ENCODE data around the gene ADAMTS15.

Gene ADAMTS15

GRCh38 chr11:130416906-130417305 lies 31.5 kb upstream of the ADAMTS15 start:
- H3K36me3 ChIP-seq (ENCODE audit: low read depth), result no peaks in the 10 kb centered on the region
- DNase-seq (ENCODE audit: low spot score), result no peak
- no peak for ATAC-seq (ENCODE audit: low read depth)
- no peaks in the 10 kb centered on the region for H3K9me3 ChIP-seq (ENCODE audit: severe bottlenecking)
- peaks cover 7% of the 10 kb centered on the region for H3K4me1 ChIP-seq (ENCODE audit: insufficient read depth, poor library complexity, severe bottlenecking)
- TF ChIP-seq CTCF (IDR thresholded peaks at IDR 0.05; ENCODE audit: poor library complexity, severe bottlenecking), result no peak
- H3K27me3 ChIP-seq (ENCODE audit: insufficient read depth, poor library complexity, severe bottlenecking), result no peaks in the 10 kb centered on the region
- no peak overlapping the region for H3K27ac ChIP-seq (ENCODE audit: poor library complexity, severe bottlenecking)
- H3K4me3 ChIP-seq (ENCODE audit: severe bottlenecking), result no peak overlapping the region

- Histone ChIP-seq H3K27me3 (ENCODE audit: insufficient read depth, poor library complexity, severe bottlenecking) (no peaks in the 10 kb centered on the region), H3K9me3 (ENCODE audit: severe bottlenecking) (no peaks in the 10 kb centered on the region), H3K27ac (ENCODE audit: poor library complexity, severe bottlenecking) (no peak overlapping the region), H3K4me1 (ENCODE audit: insufficient read depth, poor library complexity, severe bottlenecking) (peaks cover 4% of the 10 kb centered on the region), H3K36me3 (ENCODE audit: low read depth) (no peaks in the 10 kb centered on the region), H3K4me3 (ENCODE audit: severe bottlenecking) (no peak overlapping the region)
- no peak for TF ChIP-seq CTCF (IDR thresholded peaks at IDR 0.05; ENCODE audit: poor library complexity, severe bottlenecking)
- DNase-seq (ENCODE audit: low spot score), result no peak
- ATAC-seq (ENCODE audit: low read depth), result no peak
Observed at GRCh38 chr11:130418210-130418609, 30.2 kb upstream of the ADAMTS15 start.

GRCh38 chr11:130418756-130419155 lies 29.7 kb upstream of the ADAMTS15 start:
- H3K36me3 ChIP-seq (ENCODE audit: low read depth), result no peaks in the 10 kb centered on the region
- no peak for ATAC-seq (ENCODE audit: low read depth)
- H3K4me3 ChIP-seq (ENCODE audit: severe bottlenecking), result no peak overlapping the region
- no peak overlapping the region for H3K27ac ChIP-seq (ENCODE audit: poor library complexity, severe bottlenecking)
- H3K4me1 ChIP-seq (ENCODE audit: insufficient read depth, poor library complexity, severe bottlenecking), result peaks cover 1% of the 10 kb centered on the region
- no peak for DNase-seq (ENCODE audit: low spot score)
- H3K9me3 ChIP-seq (ENCODE audit: severe bottlenecking), result no peaks in the 10 kb centered on the region
- peaks cover 3% of the 10 kb centered on the region for H3K27me3 ChIP-seq (ENCODE audit: insufficient read depth, poor library complexity, severe bottlenecking)
- TF ChIP-seq CTCF (IDR thresholded peaks at IDR 0.05; ENCODE audit: poor library complexity, severe bottlenecking), result no peak

- Histone ChIP-seq H3K4me3 (ENCODE audit: severe bottlenecking) (no peak overlapping the region), H3K27ac (ENCODE audit: poor library complexity, severe bottlenecking) (no peak overlapping the region), H3K36me3 (ENCODE audit: low read depth) (no peaks in the 10 kb centered on the region), H3K9me3 (ENCODE audit: severe bottlenecking) (no peaks in the 10 kb centered on the region), H3K27me3 (ENCODE audit: insufficient read depth, poor library complexity, severe bottlenecking) (peaks cover 22% of the 10 kb centered on the region), H3K4me1 (ENCODE audit: insufficient read depth, poor library complexity, severe bottlenecking) (no peaks in the 10 kb centered on the region)
- ATAC-seq (ENCODE audit: low read depth) (no peak), DNase-seq (ENCODE audit: low spot score) (no peak)
- no peak for TF ChIP-seq CTCF (IDR thresholded peaks at IDR 0.05; ENCODE audit: poor library complexity, severe bottlenecking)
Observed at GRCh38 chr11:130420478-130421198, 27.8 kb upstream of the ADAMTS15 start.

GRCh38 chr11:130421199-130421585 lies 27.3 kb upstream of the ADAMTS15 start:
- Histone ChIP-seq H3K36me3 (ENCODE audit: low read depth) (no peaks in the 10 kb centered on the region), H3K4me1 (ENCODE audit: insufficient read depth, poor library complexity, severe bottlenecking) (no peaks in the 10 kb centered on the region), H3K27ac (ENCODE audit: poor library complexity, severe bottlenecking) (no peak overlapping the region), H3K4me3 (ENCODE audit: severe bottlenecking) (no peak overlapping the region), H3K27me3 (ENCODE audit: insufficient read depth, poor library complexity, severe bottlenecking) (peaks cover 28% of the 10 kb centered on the region), H3K9me3 (ENCODE audit: severe bottlenecking) (no peaks in the 10 kb centered on the region)
- no peak for TF ChIP-seq CTCF (IDR thresholded peaks at IDR 0.05; ENCODE audit: poor library complexity, severe bottlenecking)
- DNase-seq (ENCODE audit: low spot score), result no peak
- no peak for ATAC-seq (ENCODE audit: low read depth)

Measured in RWPE2 (cell line).